ENCODE measurements around the gene IRX1. TPM values are rescaled to one million over a fixed set of nuclear protein-coding genes. Genes with fewer than 3 reads are reported as not detected.

The IRX1 gene
- total RNA-seq: not detected
- polyA plus RNA-seq (2013, experiment 1 of 2): not detected
- not detected for polyA plus RNA-seq (2013, experiment 2 of 2)
- 0 to 0.08 (median 0) reads per million in 172 experiments for total RNA-seq

GRCh38 chr5:3595006-3595961 is at the start of gene IRX1:
TSS of gene IRX1 (plus strand) at chr5:3595832. CDS start at chr5:3596106, 274 bp downstream.
- H3K9me3 ChIP-seq (ENCODE audit: control insufficient read depth in 1 of 2, insufficient read depth in 1 of 2, low read length in 2 of 2): peaks cover 0 to 72% of the 10 kb centered on the region in 2 experiments
- DNase-seq: no peak
- CTCF ChIA-PET: no interaction called here
- no peak within 1 kb of the TSS for H3K4me3 ChIP-seq (ENCODE audit: low read length)
- H3K4me3 Mint-ChIP-seq: no peak within 1 kb of the TSS
- H3K27ac Mint-ChIP-seq: no peak within 1 kb of the TSS
- peaks cover 66 to 81% of the 10 kb centered on the region in 2 experiments for H3K27me3 ChIP-seq (ENCODE audit: control insufficient read depth in 1 of 2, insufficient read depth in 2 of 2, low read length in 2 of 2)
- no peak within 1 kb of the TSS for H3K27ac ChIP-seq (ENCODE audit: low read depth in 1 of 2, low read length in 2 of 2)
- H3K27me3 Mint-ChIP-seq: peaks cover 62% of the 10 kb centered on the region
- no peaks in the 10 kb centered on the region for H3K4me1 ChIP-seq (ENCODE audit: insufficient read depth, low read length)
- no peak for TF ChIP-seq CTCF (IDR thresholded peaks at IDR 0.05)
- POLR2A ChIA-PET: no interaction called here
- no peak for ATAC-seq (ENCODE audit: poor library complexity)
- H3K4me1 Mint-ChIP-seq (ENCODE audit: low read depth): no peaks in the 10 kb centered on the region
- no peaks in the 10 kb centered on the region for H3K9me3 Mint-ChIP-seq
- intact Hi-C loops (cut with DNase I, micrococcal nuclease): no loop called here
- H3K36me3 Mint-ChIP-seq (ENCODE audit: low read depth): no peaks in the 10 kb centered on the region
- H3K36me3 ChIP-seq (ENCODE audit: insufficient read depth, low read length): no peaks in the 10 kb centered on the region

GRCh38 chr5:3546028-3546427 is 49.6 kb upstream of the IRX1 start:
- Mint-ChIP-seq H3K4me3 (no peak overlapping the region), H3K27ac (no peak overlapping the region), H3K36me3 (ENCODE audit: low read depth) (no peaks in the 10 kb centered on the region), H3K27me3 (no peaks in the 10 kb centered on the region), H3K4me1 (ENCODE audit: low read depth) (no peaks in the 10 kb centered on the region), H3K9me3 (no peaks in the 10 kb centered on the region)
- TF ChIP-seq CTCF (IDR thresholded peaks at IDR 0.05): no peak
- CTCF ChIA-PET: no interaction called here
- no peak overlapping the region for H3K27ac ChIP-seq (ENCODE audit: low read depth in 1 of 2, low read length in 2 of 2)
- POLR2A ChIA-PET: no interaction called here
- ATAC-seq (ENCODE audit: poor library complexity) (no peak), DNase-seq (no peak)
- intact Hi-C loops (cut with DNase I, micrococcal nuclease): no loop called here
- no peaks in the 10 kb centered on the region for H3K36me3 ChIP-seq (ENCODE audit: insufficient read depth, low read length)
- H3K4me3 ChIP-seq (ENCODE audit: low read length): no peak overlapping the region
- H3K27me3 ChIP-seq (ENCODE audit: control insufficient read depth in 1 of 2, insufficient read depth in 2 of 2, low read length in 2 of 2): no peaks in the 10 kb centered on the region
- H3K4me1 ChIP-seq (ENCODE audit: insufficient read depth, low read length): no peaks in the 10 kb centered on the region
- H3K9me3 ChIP-seq (ENCODE audit: control insufficient read depth in 1 of 2, insufficient read depth in 1 of 2, low read length in 2 of 2): peaks cover 0 to 20% of the 10 kb centered on the region in 2 experiments

GRCh38 chr5:3564116-3564515 is 31.5 kb upstream of the IRX1 start:
- Mint-ChIP-seq H3K4me1 (ENCODE audit: low read depth) (no peaks in the 10 kb centered on the region), H3K4me3 (no peak overlapping the region), H3K9me3 (peaks cover 13% of the 10 kb centered on the region), H3K27ac (no peak overlapping the region), H3K27me3 (no peaks in the 10 kb centered on the region), H3K36me3 (ENCODE audit: low read depth) (no peaks in the 10 kb centered on the region)
- intact Hi-C loops (cut with DNase I, micrococcal nuclease): no loop called here
- Histone ChIP-seq H3K9me3 (ENCODE audit: control insufficient read depth in 1 of 2, insufficient read depth in 1 of 2, low read length in 2 of 2) (peaks cover 0 to 14% of the 10 kb centered on the region in 2 experiments), H3K4me3 (ENCODE audit: low read length) (no peak overlapping the region), H3K4me1 (ENCODE audit: insufficient read depth, low read length) (no peaks in the 10 kb centered on the region), H3K27me3 (ENCODE audit: control insufficient read depth in 1 of 2, insufficient read depth in 2 of 2, low read length in 2 of 2) (no peaks in the 10 kb centered on the region), H3K36me3 (ENCODE audit: insufficient read depth, low read length) (no peaks in the 10 kb centered on the region), H3K27ac (ENCODE audit: low read depth in 1 of 2, low read length in 2 of 2) (no peak overlapping the region)
- ChIA-PET CTCF (no interaction called here), POLR2A (no interaction called here)
- DNase-seq (no peak), ATAC-seq (ENCODE audit: poor library complexity) (no peak)
- no peak for TF ChIP-seq CTCF (IDR thresholded peaks at IDR 0.05)

Measured in CD4-positive, alpha-beta T cell (primary cell).